K562 (cell line): Measurements from ENCODE around the gene RAB32. TPM values are rescaled to one million over a fixed set of nuclear protein-coding genes. Genes with fewer than 3 reads are reported as not detected.

Source experiments
- BMI1 ChIP-seq: fragments of 150-350 bp; IDR thresholded peaks from 2 replicates; pipeline ENCODE4 v1.6.1; 2014; ENCODE audit warnings: low read length
- CEBPB ChIP-seq: fragments of 450-650 bp; IDR thresholded peaks from 2 replicates; pipeline ENCODE4 v1.6.1; 2016; ENCODE audit warnings: missing genetic modification characterization, missing compliant biosample characterization
- CHAMP1 ChIP-seq: fragments of 450-650 bp; IDR thresholded peaks from 2 replicates; pipeline ENCODE4 v1.6.1; 2016; ENCODE audit warnings: mild to moderate bottlenecking
- CTCF ChIP-seq, 3 experiments: IDR thresholded peaks in 2 of 3; conservative IDR thresholded peaks in 1 of 3; 2 replicates each; pipeline ENCODE4 v1.5.1; 2011 to 2012; ENCODE audit warnings: low read length in 3 of 3, mild to moderate bottlenecking in 3 of 3, control low read depth in 2 of 3, improper control_type of control experiment in 1 of 3, inconsistent platforms in 1 of 3, low read depth in 1 of 3, mixed read lengths in 1 of 3, moderate library complexity in 1 of 3; ENCODE audit not compliant: insufficient read depth in 2 of 3
- CXXC5 ChIP-seq: fragments of 250-450 bp; sonication (Bioruptor Pico); IDR thresholded peaks from 2 replicates; pipeline ENCODE4 v1.8.0; 2022; ENCODE audit warnings: inconsistent platforms, mild to moderate bottlenecking, moderate library complexity
- GMEB1 ChIP-seq: fragments of 250-450 bp; sonication (Bioruptor Pico); IDR thresholded peaks from 2 replicates; pipeline ENCODE4 v1.4.0; 2020; ENCODE audit warnings: mild to moderate bottlenecking
- HMBOX1 ChIP-seq: sonication (generic); IDR thresholded peaks from 2 replicates; pipeline ENCODE4 v1.6.1; 2016
- NR4A1 ChIP-seq, 2 experiments: fragments of 250-450 bp in 1 of 2; fragments of 450-650 bp in 1 of 2; sonication (Bioruptor Pico) in 1 of 2; IDR thresholded peaks; 2 replicates each; pipeline versions ENCODE4 v1.4.0 to v1.6.1; 2016 to 2020; ENCODE audit warnings: mild to moderate bottlenecking in 2 of 2, missing compliant biosample characterization in 1 of 2, missing genetic modification characterization in 1 of 2, moderate library complexity in 1 of 2
- POLR2AphosphoS5 ChIP-seq: IDR thresholded peaks from 2 replicates; pipeline ENCODE4 v1.6.1; 2011; ENCODE audit warnings: mild to moderate bottlenecking, low read depth, low read length, moderate library complexity; ENCODE audit not compliant: control insufficient read depth, insufficient read depth
- POLR3G ChIP-seq: IDR thresholded peaks from 2 replicates; pipeline ENCODE4 v1.6.1; 2011; ENCODE audit not compliant: insufficient read length, insufficient replicate concordance; ENCODE audit errors: extremely low read depth
- RBM15 ChIP-seq: fragments of 200-400 bp; formaldehyde crosslinking; IDR thresholded peaks from 2 replicates; pipeline ENCODE4 v1.6.1; 2018; ENCODE audit warnings: mild to moderate bottlenecking, low read length, moderate library complexity; ENCODE audit not compliant: insufficient read depth
- RBM22 ChIP-seq: fragments of 200-400 bp; formaldehyde crosslinking; IDR thresholded peaks from 2 replicates; pipeline ENCODE4 v1.6.1; 2018; ENCODE audit warnings: low read length, low read depth; ENCODE audit not compliant: poor library complexity, severe bottlenecking
- RBM39 ChIP-seq: fragments of 200-400 bp; formaldehyde crosslinking; optimal IDR thresholded peaks from 2 replicates; pipeline ENCODE3; 2018; ENCODE audit warnings: low read depth, low read length
- SAP30 ChIP-seq: fragments of 200-600 bp; sonication (generic); IDR thresholded peaks from 2 replicates; pipeline ENCODE4 v1.6.1; 2012; ENCODE audit warnings: borderline replicate concordance, low read depth, mild to moderate bottlenecking, moderate library complexity, low read length, control low read depth, inconsistent platforms; ENCODE audit not compliant: insufficient read depth, poor library complexity, severe bottlenecking
- TEAD1 ChIP-seq, 2 experiments: fragments of 450-650 bp in 1 of 2; sonication (generic) in 1 of 2; formaldehyde crosslinking; IDR thresholded peaks; 2 replicates each; pipeline versions ENCODE4 v1.4.0 to v1.8.0; 2020 to 2022; ENCODE audit warnings: mild to moderate bottlenecking in 2 of 2, missing genetic modification reagents in 1 of 2
- YY1 ChIP-seq, 3 experiments: IDR thresholded peaks; 2 replicates each; pipeline ENCODE4 v1.6.1; 2011; ENCODE audit warnings: low read length in 2 of 3, mild to moderate bottlenecking in 2 of 3, moderate library complexity in 2 of 3, borderline replicate concordance in 1 of 3, control low read depth in 1 of 3, low read depth in 1 of 3; ENCODE audit not compliant: insufficient read depth in 3 of 3, insufficient replicate concordance in 2 of 3, control insufficient read depth in 1 of 3, insufficient read length in 1 of 3; ENCODE audit errors: extremely low read depth in 1 of 3
- ZBTB17 ChIP-seq: fragments of 450-650 bp; formaldehyde crosslinking; IDR thresholded peaks from 2 replicates; pipeline ENCODE4 v1.4.0; 2020; ENCODE audit warnings: mild to moderate bottlenecking
- ZNF274 ChIP-seq: IDR thresholded peaks from 2 replicates; pipeline ENCODE4 v1.6.1; 2011; ENCODE audit warnings: low read depth, mild to moderate bottlenecking, low read length, moderate library complexity, borderline replicate concordance
- polyA plus RNA-seq, 8 experiments: library from polyadenylated mRNA; depleted of rRNA in 4 of 8; stranded (reverse) in 5 of 8; unstranded in 3 of 8; fragments of >200 nt; fragmentation: Nextera tagmentation in 2 of 8; fragmentation: Illumina TruSeq in 1 of 8; extraction: Ambion mirVana in 2 of 8; extraction: Trizol in 1 of 8; gene quantifications; 2 replicates each; pipeline versions ENCODE4 v1.2.1 to v1.2.3, GENCODE V29; 2011 to 2014; ENCODE audit warnings: inconsistent platforms in 1 of 8, missing spikeins in 1 of 8
- total RNA-seq, 7 experiments: library from RNA; depleted of rRNA in 6 of 7; stranded (reverse); fragments of >200 nt in 6 of 7; fragmentation: Illumina TruSeq in 2 of 7; extraction: Trizol in 2 of 7; gene quantifications; 2 replicates each; pipeline versions ENCODE4 v1.2.1 to v1.2.3, GENCODE V29; 2011 to 2021; ENCODE audit warnings: low replicate concordance in 1 of 7

RAB32 gene
- total and polyA plus RNA-seq, 9 of the 15 experiments (the other 6 are each of a cell fraction or from before 2014, with no cell fraction given) = 2.5 to 16.6 (median 11.0) TPM

GRCh38 chr6:146598772-146599405 lies 55.3 kb downstream of the RAB32 start, which contains the start of gene ADGB (continued):
- no peak for TF ChIP-seq YY1 (IDR thresholded peaks at IDR 0.05; ENCODE audit: borderline replicate concordance in 1 of 3, control insufficient read depth in 1 of 3, extremely low read depth in 1 of 3, insufficient read depth in 3 of 3, insufficient read length in 1 of 3, insufficient replicate concordance in 2 of 3, low read depth in 1 of 3, low read length in 2 of 3)
- TF ChIP-seq CEBPB (tag) = no peak
- no peak for TF ChIP-seq RBM15
- peak; percentile 54; the same call in 1 of the 2 replicates for TF ChIP-seq GMEB1 (CRISPR knock-in tag)
- TF ChIP-seq POLR2AphosphoS5 = no peak
- TF ChIP-seq RBM22 = peak; percentile 29
- no peak for TF ChIP-seq CTCF (IDR thresholded peaks at IDR 0.05 in 2 of 3, conservative IDR thresholded peaks at IDR 0.05 in 1 of 3; ENCODE audit: insufficient read depth in 2 of 3, low read depth in 1 of 3, low read length in 3 of 3)
- TF ChIP-seq CXXC5 (CRISPR knock-in tag) = peak; percentile 68
- TF ChIP-seq BMI1 = peak; percentile 67; the same call in 1 of the 2 replicates
- no peak for TF ChIP-seq POLR3G
- 0 out of 2 replicates have a peak, but pooled peaks have one; percentile 27 for TF ChIP-seq ZBTB17 (CRISPR knock-in tag)
- no peak for TF ChIP-seq HMBOX1
- TF ChIP-seq SAP30 = peak; percentile 55
- TF ChIP-seq NR4A1 (CRISPR knock-in tag; IDR thresholded peaks at IDR 0.05) = no peak
- TF ChIP-seq NR4A1 (tag; IDR thresholded peaks at IDR 0.05) = no peak
- no peak for TF ChIP-seq RBM39
- 0 out of 4 replicates have a peak, but pooled peaks of 1 of the 2 experiments have one; percentile 29 for TF ChIP-seq TEAD1 (CRISPR knock-in tag; IDR thresholded peaks at IDR 0.05)
- TF ChIP-seq CHAMP1 = no peak
- TF ChIP-seq ZNF274 = no peak
